AG09309 (cell line): ENCODE data around the gene IMPG1.

Experiments used
- DNase-seq: peaks from one replicate; pipeline ENCODE4 v3.0.0-alpha.2; 2010; ENCODE audit warnings: low read depth
- H3K4me3 ChIP-seq: 2 replicates; pipeline ENCODE4 v1.5.1; 2011; ENCODE audit warnings: mild to moderate bottlenecking, low read depth, low read length, moderate library complexity; ENCODE audit not compliant: control insufficient read depth
- TF ChIP-seq, protein P1 (sequence below): IDR thresholded peaks from 2 replicates; pipeline ENCODE4 v1.5.1; 2011; ENCODE audit warnings: mild to moderate bottlenecking, low read depth, low read length, inconsistent platforms; ENCODE audit not compliant: insufficient read depth, control insufficient read depth; ENCODE audit errors: missing control alignments

The IMPG1 gene

DNA sequence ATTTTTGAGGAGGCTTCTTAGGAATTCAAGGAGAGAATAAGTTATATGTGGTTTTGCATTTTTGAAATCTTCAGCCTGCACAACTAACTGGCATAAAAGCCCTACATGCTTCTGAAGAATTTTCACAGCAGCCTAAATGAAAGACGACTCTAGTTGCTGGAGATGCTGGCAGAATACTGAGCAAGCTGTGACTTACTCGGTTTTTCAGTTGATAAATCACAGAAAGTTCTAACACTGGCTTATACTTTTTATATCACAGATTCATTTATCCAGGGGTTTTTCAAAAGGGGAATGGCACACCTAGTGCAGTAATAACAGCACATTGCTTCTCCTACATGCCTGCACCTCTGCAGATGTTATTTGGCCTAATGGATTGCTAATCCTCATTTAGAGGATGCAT lies 134.6 kb downstream of the IMPG1 start:
- TF ChIP-seq, protein P1, sequence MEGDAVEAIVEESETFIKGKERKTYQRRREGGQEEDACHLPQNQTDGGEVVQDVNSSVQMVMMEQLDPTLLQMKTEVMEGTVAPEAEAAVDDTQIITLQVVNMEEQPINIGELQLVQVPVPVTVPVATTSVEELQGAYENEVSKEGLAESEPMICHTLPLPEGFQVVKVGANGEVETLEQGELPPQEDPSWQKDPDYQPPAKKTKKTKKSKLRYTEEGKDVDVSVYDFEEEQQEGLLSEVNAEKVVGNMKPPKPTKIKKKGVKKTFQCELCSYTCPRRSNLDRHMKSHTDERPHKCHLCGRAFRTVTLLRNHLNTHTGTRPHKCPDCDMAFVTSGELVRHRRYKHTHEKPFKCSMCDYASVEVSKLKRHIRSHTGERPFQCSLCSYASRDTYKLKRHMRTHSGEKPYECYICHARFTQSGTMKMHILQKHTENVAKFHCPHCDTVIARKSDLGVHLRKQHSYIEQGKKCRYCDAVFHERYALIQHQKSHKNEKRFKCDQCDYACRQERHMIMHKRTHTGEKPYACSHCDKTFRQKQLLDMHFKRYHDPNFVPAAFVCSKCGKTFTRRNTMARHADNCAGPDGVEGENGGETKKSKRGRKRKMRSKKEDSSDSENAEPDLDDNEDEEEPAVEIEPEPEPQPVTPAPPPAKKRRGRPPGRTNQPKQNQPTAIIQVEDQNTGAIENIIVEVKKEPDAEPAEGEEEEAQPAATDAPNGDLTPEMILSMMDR, result no peak
- H3K4me3 ChIP-seq, result no peak overlapping the region
- no peak for DNase-seq

DNA sequence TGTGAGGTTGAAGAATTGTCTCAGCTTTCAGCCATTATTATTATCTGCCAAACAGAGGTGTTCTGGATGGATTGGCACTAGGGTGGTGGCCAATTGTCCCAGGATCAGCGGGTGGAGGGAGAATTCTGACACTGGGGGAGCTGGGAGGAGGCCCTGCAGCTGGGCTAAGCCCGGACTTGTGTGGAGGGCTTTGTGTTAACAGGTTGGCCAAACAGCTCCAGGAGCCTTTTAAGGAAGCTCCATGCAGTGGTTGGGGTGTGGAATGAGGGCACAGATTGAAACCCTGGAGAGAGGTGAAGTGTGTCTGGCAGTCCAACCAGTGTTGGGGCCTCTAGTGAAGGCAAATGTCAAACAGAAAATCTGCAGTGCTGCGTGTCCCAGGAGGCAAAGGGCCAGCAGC lies 135.8 kb downstream of the IMPG1 start:
- H3K4me3 ChIP-seq, result no peak overlapping the region
- TF ChIP-seq, protein P1, result no peak
- no peak for DNase-seq

DNA sequence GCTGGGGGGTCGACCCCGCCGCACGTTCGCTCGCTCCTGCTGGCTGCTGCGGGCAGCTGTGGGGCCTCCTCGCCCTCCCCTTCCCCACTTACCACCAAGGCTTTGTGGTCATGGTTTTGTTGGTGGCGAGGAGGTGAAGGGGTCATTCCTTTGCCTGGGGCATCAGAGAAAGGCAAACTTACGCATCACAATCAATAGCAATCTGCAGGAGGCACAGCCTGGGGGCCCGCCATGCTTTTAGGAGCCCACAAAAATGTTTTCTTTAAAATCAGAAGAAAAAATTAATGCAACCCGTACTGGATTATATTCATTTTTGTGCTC lies 137.0 kb downstream of the IMPG1 start:
- peak overlapping the region; percentile 44 for H3K4me3 ChIP-seq
- TF ChIP-seq, protein P1, result no peak
- DNase-seq, result no peak

DNA sequence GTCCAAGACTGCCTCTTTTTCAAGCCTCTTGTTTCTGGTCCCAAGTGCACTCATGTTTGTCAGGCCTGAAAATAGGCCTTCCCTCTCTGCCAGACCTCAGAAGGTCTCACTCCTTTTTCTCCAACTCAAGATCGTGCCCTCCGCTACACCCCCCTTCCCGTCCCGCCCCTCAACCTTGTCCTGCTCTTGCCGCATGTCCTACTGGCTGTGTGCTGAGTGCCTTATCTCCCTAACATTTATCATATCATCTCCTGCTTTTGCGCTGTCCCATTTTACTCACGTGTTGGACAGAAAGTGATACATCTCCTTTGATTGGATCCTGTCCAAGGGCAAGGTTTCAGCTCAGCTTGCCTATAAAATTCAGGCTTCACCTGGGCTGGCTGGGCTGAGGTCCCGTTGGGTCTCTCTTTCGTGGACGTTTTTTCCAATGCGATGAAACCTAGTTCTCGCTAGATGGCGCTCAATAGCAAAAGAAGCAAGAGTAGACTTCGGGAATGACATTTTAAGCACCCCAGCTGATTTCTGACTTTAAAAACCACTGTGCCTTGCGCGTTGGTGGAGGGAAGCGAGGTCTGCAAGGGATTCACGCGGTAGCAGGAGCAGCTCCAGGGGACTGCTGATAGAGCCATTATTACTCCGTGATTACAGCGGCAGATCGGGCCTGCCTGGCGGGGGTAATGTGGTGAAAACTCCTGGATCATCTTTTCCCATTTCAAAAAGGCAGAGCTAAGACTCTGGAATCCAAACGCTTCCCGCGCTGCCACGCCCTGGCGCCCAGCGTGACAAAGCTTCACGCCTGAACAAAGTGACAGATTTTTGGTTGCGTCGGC lies 137.6 kb downstream of the IMPG1 start:
- H3K4me3 ChIP-seq, result peak overlapping the region; percentile 44
- peak; percentile 47 for DNase-seq
- TF ChIP-seq, protein P1, result peak; percentile 75

DNA sequence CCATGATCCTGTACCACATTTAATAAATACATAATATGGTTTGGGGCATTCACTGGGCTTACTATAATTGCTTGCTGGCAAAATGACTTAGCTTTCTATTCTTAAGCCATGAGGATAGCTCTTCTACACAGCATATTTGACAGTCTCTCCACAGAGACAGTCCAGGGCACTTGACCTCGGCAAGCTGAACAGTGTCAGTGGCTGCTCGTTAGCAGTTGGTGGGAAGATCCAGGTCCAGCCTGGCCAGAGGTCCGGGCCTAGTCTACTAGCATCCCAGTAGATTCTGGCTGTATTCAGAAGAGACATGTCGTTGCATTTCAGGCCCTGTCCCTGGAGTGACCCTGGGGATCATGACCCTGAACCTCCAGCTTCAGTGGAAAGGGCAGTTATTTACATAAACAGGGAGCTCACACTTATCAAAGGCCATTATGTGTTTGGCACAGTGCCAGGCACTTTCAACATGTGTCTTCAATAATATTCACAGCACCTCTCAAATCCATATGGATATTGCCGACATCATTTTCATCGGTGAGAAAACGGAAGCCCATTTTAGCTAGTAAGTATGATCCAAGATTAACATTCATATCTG lies 139.0 kb downstream of the IMPG1 start:
- TF ChIP-seq, protein P1, result no peak
- no peak overlapping the region for H3K4me3 ChIP-seq
- no peak for DNase-seq

DNA sequence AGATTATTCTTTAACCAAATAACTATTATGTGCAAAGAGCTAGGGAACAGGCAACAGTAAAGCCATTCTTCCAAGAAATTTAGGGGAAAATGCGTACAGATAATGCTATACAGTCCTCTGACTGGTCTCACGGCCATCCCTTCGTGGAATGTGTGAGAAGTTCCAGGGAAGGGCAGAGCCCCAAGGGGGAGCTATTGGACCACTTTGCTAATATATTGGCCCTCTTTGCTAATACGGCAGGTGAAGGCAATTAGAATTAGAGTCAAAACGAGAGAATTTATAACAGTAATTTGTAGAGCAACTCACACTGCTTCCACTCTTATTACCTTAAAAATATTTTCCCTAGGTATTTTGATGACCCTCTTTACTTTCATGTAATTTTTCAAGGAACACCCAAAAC lies 140.4 kb downstream of the IMPG1 start:
- DNase-seq, result no peak
- TF ChIP-seq, protein P1, result peak; percentile 30

More for the DNA sequence above, 140.4 kb downstream of the IMPG1 start:
- H3K4me3 ChIP-seq, result no peak overlapping the region
